Keratinocyte (primary cell): ENCODE data around the gene TC2N. TPM values are rescaled to one million over a fixed set of nuclear protein-coding genes. Genes with fewer than 3 reads are reported as not detected.
"Not testable (repeated sequence)": the region's sequence is repeated elsewhere in the genome, so short reads cannot be mapped to it uniquely, and the experiment has no call there.

Source experiments
- DNase-seq: peaks from one replicate; pipeline ENCODE4 v3.0.0-alpha.2; 2011; ENCODE audit warnings: low read depth, missing footprints, low spot score
- FAIRE-seq: peaks from 2 replicates; lab custom pipeline; 2011; peaks lifted over from hg19 to GRCh38; lab: Jason Lieb, UNC
- H2AFZ ChIP-seq: 2 replicates; pipeline ENCODE4 v1.6.0; 2012; ENCODE audit warnings: low read length, control low read depth, inconsistent platforms; ENCODE audit not compliant: control insufficient read depth
- H3K27ac ChIP-seq: 2 replicates; pipeline ENCODE4 v1.5.1; 2011; ENCODE audit warnings: low read length; ENCODE audit not compliant: control insufficient read depth, insufficient read depth
- H3K27me3 ChIP-seq: 3 replicates; pipeline ENCODE4 v1.6.0; 2011; ENCODE audit warnings: low read length; ENCODE audit not compliant: control insufficient read depth, insufficient read depth; ENCODE audit errors: extremely low read depth
- H3K36me3 ChIP-seq, 2 experiments: 2 replicates in 1 of 2; 3 replicates in 1 of 2; pipeline ENCODE4 v1.5.1; 2011; ENCODE audit warnings: low read length in 2 of 2, mild to moderate bottlenecking in 1 of 2; ENCODE audit not compliant: control insufficient read depth in 2 of 2, insufficient read depth in 2 of 2; ENCODE audit errors: extremely low read depth in 1 of 2
- H3K4me1 ChIP-seq: 3 replicates; pipeline ENCODE4 v1.5.1; 2011; ENCODE audit warnings: low read length; ENCODE audit not compliant: control insufficient read depth, insufficient read depth; ENCODE audit errors: extremely low read depth
- H3K4me2 ChIP-seq: 3 replicates; pipeline ENCODE4 v1.6.0; 2011; ENCODE audit warnings: low read depth, low read length; ENCODE audit not compliant: control insufficient read depth, insufficient read depth; ENCODE audit errors: extremely low read depth
- H3K4me3 ChIP-seq, 3 experiments: fragments of 200-600 bp in 1 of 3; sonication (generic) in 1 of 3; 2 replicates in 2 of 3; 3 replicates in 1 of 3; pipeline ENCODE4 v1.5.1; 2011 to 2016; ENCODE audit warnings: low read length in 3 of 3, mild to moderate bottlenecking in 3 of 3, control low read depth in 2 of 3, inconsistent platforms in 1 of 3, low read depth in 1 of 3, mixed read lengths in 1 of 3, mixed run types in 1 of 3, moderate library complexity in 1 of 3; ENCODE audit not compliant: control insufficient read depth in 2 of 3, insufficient read depth in 2 of 3; ENCODE audit errors: extremely low read depth in 1 of 3
- H3K79me2 ChIP-seq: 2 replicates; pipeline ENCODE4 v1.6.0; 2012; ENCODE audit warnings: low read length; ENCODE audit not compliant: control insufficient read depth, insufficient read depth
- H3K9ac ChIP-seq: 3 replicates; pipeline ENCODE4 v1.6.0; 2011; ENCODE audit warnings: low read length; ENCODE audit not compliant: control insufficient read depth, insufficient read depth; ENCODE audit errors: extremely low read depth
- H3K9me1 ChIP-seq: 3 replicates; pipeline ENCODE4 v1.6.0; 2011; ENCODE audit warnings: low read length; ENCODE audit not compliant: control insufficient read depth, insufficient read depth; ENCODE audit errors: extremely low read depth
- H3K9me3 ChIP-seq: 2 replicates; pipeline ENCODE4 v1.5.1; 2012; ENCODE audit warnings: low read depth, low read length; ENCODE audit not compliant: control insufficient read depth
- H4K20me1 ChIP-seq: 3 replicates; pipeline ENCODE4 v1.6.0; 2011; ENCODE audit warnings: low read length; ENCODE audit not compliant: control insufficient read depth, insufficient read depth; ENCODE audit errors: extremely low read depth
- EZH2 ChIP-seq: IDR thresholded peaks from one replicate; pipeline ENCODE4 v1.6.1; 2012; ENCODE audit warnings: inconsistent platforms, mild to moderate bottlenecking, low read length, moderate library complexity
- dilution Hi-C: fragments of 300-500 bp; cut with MboI; formaldehyde crosslinking; loops from one replicate; pipeline ENCODE4 v1.7.0; 2020; ENCODE audit warnings: low sequenced_read_pairs; ENCODE audit not compliant: extremely low pct_ligation_motif_present
- polyA plus RNA-seq, 5 experiments: library from polyadenylated mRNA; depleted of rRNA in 3 of 5; stranded (reverse) in 3 of 5; stranded (forward) in 1 of 5; unstranded in 1 of 5; fragments of >200 nt; gene quantifications; 1 replicate in 1 of 5; 2 replicates in 3 of 5; 3 replicates in 1 of 5; pipeline versions ENCODE4 v1.2.1 to v1.2.3, GENCODE V29; 2011 to 2012; ENCODE audit warnings: missing spikeins in 2 of 5, low read depth in 1 of 5, low replicate concordance in 1 of 5
- TF ChIP-seq, protein P1 (sequence below), 3 experiments: IDR thresholded peaks in 1 of 3; conservative IDR thresholded peaks in 1 of 3; optimal IDR thresholded peaks in 1 of 3; 2 replicates in 2 of 3; 3 replicates in 1 of 3; pipeline versions ENCODE3 to v1.5.1; 2011; ENCODE audit warnings: low read length in 3 of 3, mild to moderate bottlenecking in 3 of 3, moderate library complexity in 2 of 3, control low read depth in 1 of 3, inconsistent platforms in 1 of 3; ENCODE audit not compliant: insufficient read depth in 2 of 3; ENCODE audit errors: extremely low read depth in 1 of 3

The TC2N gene
- polyA plus RNA-seq, 1 donor (not counting 4 experiments of a cell fraction or from before 2014, with no cell fraction given), result 22.6 TPM

DNA sequence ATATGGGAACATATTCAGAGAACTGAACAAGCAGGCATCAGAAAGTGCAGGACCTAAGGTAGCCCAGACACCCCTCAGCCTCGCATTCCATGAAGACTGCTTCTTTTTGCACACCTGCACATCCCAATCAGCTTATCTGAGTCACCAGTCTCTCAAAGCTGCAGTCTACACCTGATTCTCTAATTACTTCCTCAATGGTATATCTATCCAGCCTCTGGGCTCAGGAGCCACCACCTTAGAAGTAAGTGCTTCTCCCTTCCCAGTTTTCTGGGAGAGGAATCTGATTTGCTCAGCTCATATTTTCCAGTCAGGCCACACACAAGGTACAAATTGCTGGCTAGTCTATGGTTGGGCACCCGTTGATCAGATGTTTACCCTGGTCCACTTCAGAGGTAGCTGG lies 21.7 kb downstream of the TC2N start:
- dilution Hi-C loops, result no loop called here

DNA sequence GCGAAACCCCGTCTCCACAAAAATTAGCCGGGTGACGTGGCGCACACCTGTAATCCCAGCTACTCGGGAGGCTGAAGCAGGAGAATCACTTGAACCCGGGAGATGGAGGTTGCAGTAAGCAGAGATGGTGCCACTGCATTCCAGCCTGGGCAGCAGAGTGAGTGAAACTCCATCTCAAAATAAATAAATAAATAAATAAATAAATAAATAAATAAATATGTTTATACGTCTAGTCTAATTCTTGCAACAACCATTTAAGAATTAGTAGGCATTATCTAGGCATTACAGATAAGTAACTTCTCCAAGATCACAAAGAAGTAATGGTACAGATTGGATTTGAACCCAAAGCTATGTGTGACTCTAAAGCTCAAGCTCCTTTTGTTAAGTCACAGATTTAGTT lies 22.3 kb downstream of the TC2N start:
- FAIRE-seq, H3K4me1 ChIP-seq: not testable (repeated sequence)

More for the DNA sequence above, 21.7 kb downstream of the TC2N start:
- Histone ChIP-seq H3K4me1 (no peaks in the 10 kb centered on the region), H3K27ac (no peak overlapping the region), H3K27me3 (no peaks in the 10 kb centered on the region), H3K4me3 (no peak overlapping the region), H3K79me2 (no peaks in the 10 kb centered on the region), H3K4me2 (no peak overlapping the region), H3K9me1 (no peaks in the 10 kb centered on the region), H4K20me1 (no peaks in the 10 kb centered on the region), H2AFZ (no peak overlapping the region), H3K9ac (no peak overlapping the region), H3K9me3 (no peaks in the 10 kb centered on the region), H3K36me3 (no peaks in the 10 kb centered on the region)
- TF ChIP-seq EZH2, result no peak
- TF ChIP-seq, protein P1, sequence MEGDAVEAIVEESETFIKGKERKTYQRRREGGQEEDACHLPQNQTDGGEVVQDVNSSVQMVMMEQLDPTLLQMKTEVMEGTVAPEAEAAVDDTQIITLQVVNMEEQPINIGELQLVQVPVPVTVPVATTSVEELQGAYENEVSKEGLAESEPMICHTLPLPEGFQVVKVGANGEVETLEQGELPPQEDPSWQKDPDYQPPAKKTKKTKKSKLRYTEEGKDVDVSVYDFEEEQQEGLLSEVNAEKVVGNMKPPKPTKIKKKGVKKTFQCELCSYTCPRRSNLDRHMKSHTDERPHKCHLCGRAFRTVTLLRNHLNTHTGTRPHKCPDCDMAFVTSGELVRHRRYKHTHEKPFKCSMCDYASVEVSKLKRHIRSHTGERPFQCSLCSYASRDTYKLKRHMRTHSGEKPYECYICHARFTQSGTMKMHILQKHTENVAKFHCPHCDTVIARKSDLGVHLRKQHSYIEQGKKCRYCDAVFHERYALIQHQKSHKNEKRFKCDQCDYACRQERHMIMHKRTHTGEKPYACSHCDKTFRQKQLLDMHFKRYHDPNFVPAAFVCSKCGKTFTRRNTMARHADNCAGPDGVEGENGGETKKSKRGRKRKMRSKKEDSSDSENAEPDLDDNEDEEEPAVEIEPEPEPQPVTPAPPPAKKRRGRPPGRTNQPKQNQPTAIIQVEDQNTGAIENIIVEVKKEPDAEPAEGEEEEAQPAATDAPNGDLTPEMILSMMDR (optimal IDR thresholded peaks at IDR 0.05 in 1 of 3, IDR thresholded peaks at IDR 0.05 in 1 of 3, conservative IDR thresholded peaks at IDR 0.05 in 1 of 3; ENCODE audit: extremely low read depth in 1 of 3, insufficient read depth in 2 of 3, low read length in 3 of 3), result no peak
- FAIRE-seq, result no peak
- no peak for DNase-seq

DNA sequence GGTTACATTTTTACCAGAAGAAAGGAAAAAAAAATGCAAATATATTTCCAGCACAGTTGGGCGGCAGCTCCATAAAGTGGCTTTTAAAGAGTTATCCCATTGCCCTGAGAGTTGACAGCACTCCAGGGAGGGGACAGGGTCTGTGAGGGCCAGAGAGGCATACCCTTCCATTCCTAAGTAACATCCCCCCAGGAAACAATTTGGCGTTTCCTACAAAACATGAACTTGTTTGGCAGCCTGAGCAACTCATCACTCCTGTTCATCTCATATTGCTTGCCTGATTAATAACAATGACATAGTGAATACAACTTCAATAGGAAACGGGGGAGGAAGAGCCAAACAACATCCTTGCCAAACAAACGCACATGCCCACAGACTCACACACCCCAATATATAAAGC lies 23.3 kb downstream of the TC2N start:
- no peak overlapping the region for H3K9ac ChIP-seq
- no peaks in the 10 kb centered on the region for H3K9me3 ChIP-seq
- H2AFZ ChIP-seq, result no peak overlapping the region
- H4K20me1 ChIP-seq, result no peaks in the 10 kb centered on the region
- H3K4me2 ChIP-seq, result no peak overlapping the region
- FAIRE-seq (no peak), DNase-seq (no peak)
- H3K27ac ChIP-seq, result no peak overlapping the region
- H3K9me1 ChIP-seq, result no peaks in the 10 kb centered on the region
- no peaks in the 10 kb centered on the region for H3K79me2 ChIP-seq
- dilution Hi-C loops, result no loop called here
- H3K27me3 ChIP-seq, result no peaks in the 10 kb centered on the region
- no peak for TF ChIP-seq EZH2
- TF ChIP-seq, protein P1 (optimal IDR thresholded peaks at IDR 0.05 in 1 of 3, IDR thresholded peaks at IDR 0.05 in 1 of 3, conservative IDR thresholded peaks at IDR 0.05 in 1 of 3; ENCODE audit: extremely low read depth in 1 of 3, insufficient read depth in 2 of 3, low read length in 3 of 3), result no peak
- H3K4me1 ChIP-seq, result no peaks in the 10 kb centered on the region
- no peaks in the 10 kb centered on the region for H3K36me3 ChIP-seq
- H3K4me3 ChIP-seq, result no peak overlapping the region

More for the DNA sequence above, 22.3 kb downstream of the TC2N start:
- H3K4me3 ChIP-seq, DNase-seq, H3K4me2 ChIP-seq, H3K27me3 ChIP-seq, H3K9ac ChIP-seq, H4K20me1 ChIP-seq, dilution Hi-C loops, H3K9me1 ChIP-seq, H3K27ac ChIP-seq, H3K9me3 ChIP-seq, H3K36me3 ChIP-seq, H2AFZ ChIP-seq, H3K79me2 ChIP-seq: not testable (repeated sequence)
